ENCODE results near the gene RDH16.

GRCh38 chr12:56980941-56981530 lies 23.6 kb upstream of the RDH16 start:
- TF ChIP-seq CTCF (IDR thresholded peaks at IDR 0.05): no peak
- TF ChIP-seq POLR2AphosphoS5 (IDR thresholded peaks at IDR 0.05; ENCODE audit: insufficient read depth in 1 of 2, low read depth in 1 of 2): no peak
